HepG2 (cell line): ENCODE measurements around the gene ADRA1B. TPM values are rescaled to one million over a fixed set of nuclear protein-coding genes. Genes with fewer than 3 reads are reported as not detected.

Experiments used
- ATAC-seq: fragments of 200-7000 bp; cut with Tn5 transposase; 3 replicates; pipeline ENCODE4 v1.9.1; 2020; ENCODE audit warnings: mild to moderate bottlenecking, moderate library complexity
- BruUV-seq: library from RNA; stranded (reverse); fragments of 400-500 nt; replicated peaks from 2 replicates; lab custom pipeline; 2021; lab: Mats Ljungman, UMichigan
- CTCF ChIA-PET: fragments of 300-600 bp; formaldehyde crosslinking; extraction: SDS; loops from one replicate; lab custom pipeline; 2021; ENCODE audit warnings: low total read pairs, inconsistent platforms, low intra/inter-chr PET ratio; lab: Yijun Ruan, JAX
- POLR2A ChIA-PET: fragments of 350-600 bp; sonication (Branson Sonifier 250); formaldehyde crosslinking; loops from one replicate; lab custom pipeline; 2020; ENCODE audit warnings: antibody characterized with exemption, inconsistent platforms; lab: Yijun Ruan, JAX
- DNase-seq: peaks from one replicate; pipeline ENCODE4 v3.0.0-alpha.2; 2015; ENCODE audit warnings: low spot score
- FAIRE-seq: peaks from 3 replicates; lab custom pipeline; 2011; peaks lifted over from hg19 to GRCh38; lab: Jason Lieb, UNC
- H2AFZ ChIP-seq: one replicate; pipeline ENCODE4 v1.6.1; 2011; ENCODE audit warnings: low read length, inconsistent platforms
- H3K27ac ChIP-seq: fragments of 300-600 bp; 3 replicates; pipeline ENCODE4 v1.8.0; 2011; ENCODE audit warnings: mixed run types, mild to moderate bottlenecking, mixed read lengths, low read length, inconsistent platforms; ENCODE audit not compliant: insufficient read depth; ENCODE audit errors: extremely low read length
- H3K27me3 ChIP-seq, 2 experiments: fragments of 200-600 bp in 1 of 2; 2 replicates in 1 of 2; 3 replicates in 1 of 2; pipeline versions ENCODE4 v1.6.0 to v1.8.0; 2011; ENCODE audit warnings: low read length in 2 of 2, mild to moderate bottlenecking in 2 of 2, moderate library complexity in 2 of 2, inconsistent platforms in 1 of 2; ENCODE audit not compliant: insufficient read depth in 2 of 2, control insufficient read depth in 1 of 2
- H3K36me3 ChIP-seq, 2 experiments: fragments of 200-600 bp in 1 of 2; replicated peaks in 1 of 2; 2 replicates in 1 of 2; 3 replicates in 1 of 2; pipeline versions ENCODE4 v1.5.1 to v1.8.0; 2011; ENCODE audit warnings: low read length in 2 of 2, inconsistent platforms in 1 of 2; ENCODE audit not compliant: insufficient read depth in 2 of 2, control insufficient read depth in 1 of 2
- H3K4me1 ChIP-seq: 2 replicates; pipeline ENCODE4 v1.5.1; 2012; ENCODE audit warnings: low read length, inconsistent platforms; ENCODE audit not compliant: insufficient read depth
- H3K4me2 ChIP-seq: 2 replicates; pipeline ENCODE4 v1.6.0; 2011; ENCODE audit warnings: low read depth, low read length, inconsistent platforms
- H3K4me3 ChIP-seq, 3 experiments: fragments of 200-600 bp in 1 of 3; sonication (generic), shearing (Covaris generic) in 1 of 3; replicated peaks in 1 of 3; 2 replicates each; pipeline ENCODE4 v1.5.1; 2011 to 2016; ENCODE audit warnings: low read length in 3 of 3, inconsistent platforms in 2 of 3, low read depth in 2 of 3, mild to moderate bottlenecking in 2 of 3, control low read depth in 1 of 3, mixed read lengths in 1 of 3; ENCODE audit not compliant: insufficient read depth in 1 of 3
- H3K79me2 ChIP-seq: one replicate; pipeline ENCODE4 v1.6.1; 2011; ENCODE audit warnings: low read length, inconsistent platforms; ENCODE audit not compliant: insufficient read depth
- H3K9ac ChIP-seq: 2 replicates; pipeline ENCODE4 v1.6.0; 2011; ENCODE audit warnings: mild to moderate bottlenecking, low read depth, low read length, inconsistent platforms; ENCODE audit not compliant: insufficient read depth
- H3K9me3 ChIP-seq: 2 replicates; pipeline ENCODE4 v1.5.1; 2012; ENCODE audit warnings: mild to moderate bottlenecking, low read length
- H4K20me1 ChIP-seq: 2 replicates; pipeline ENCODE4 v1.6.0; 2011; ENCODE audit warnings: inconsistent platforms, mild to moderate bottlenecking, low read length, moderate library complexity; ENCODE audit not compliant: insufficient read depth
- NR1H2 ChIP-seq: sonication (generic); formaldehyde crosslinking; IDR thresholded peaks from 2 replicates; pipeline ENCODE4 v1.8.1; 2022; ENCODE audit warnings: low read depth, missing genetic modification reagents, borderline replicate concordance
- NR2F1 ChIP-seq, 2 experiments: fragments of 450-650 bp in 1 of 2; formaldehyde crosslinking in 1 of 2; IDR thresholded peaks; 2 replicates each; pipeline versions ENCODE4 v1.5.0 to v1.6.1; 2016 to 2020; ENCODE audit warnings: mild to moderate bottlenecking in 1 of 2, missing compliant biosample characterization in 1 of 2, missing genetic modification reagents in 1 of 2, moderate library complexity in 1 of 2
- TCF7 ChIP-seq: sonication (generic); IDR thresholded peaks from 2 replicates; pipeline ENCODE4 v1.6.1; 2016; ENCODE audit warnings: antibody characterized with exemption, low read depth
- XRCC5 ChIP-seq: fragments of 200-400 bp; formaldehyde crosslinking; optimal IDR thresholded peaks from 2 replicates; pipeline ENCODE3; 2017; ENCODE audit warnings: mild to moderate bottlenecking, low read length
- ZNF543 ChIP-seq: sonication (generic); formaldehyde crosslinking; IDR thresholded peaks from 2 replicates; pipeline ENCODE4 v1.4.0; 2020; ENCODE audit warnings: mild to moderate bottlenecking, missing genetic modification reagents
- ZNF616 ChIP-seq: sonication (generic); formaldehyde crosslinking; IDR thresholded peaks from 2 replicates; pipeline ENCODE4 v1.5.0; 2020; ENCODE audit warnings: low read depth, mild to moderate bottlenecking, missing genetic modification reagents
- WGBS: methylation state at CpG from one replicate; pipeline ENCODE4 v1.1.6; 2017; ENCODE audit warnings: low lambda C conversion rate; 5-methylcytosine and 5-hydroxymethylcytosine counted together
- in situ Hi-C: cut with HindIII; loops from 2 replicates; pipeline ENCODE4 v1.10.0; 2017; ENCODE audit warnings: low pct_unique_long_range_greater_than_20kb; ENCODE audit not compliant: extremely low pct_ligation_motif_present
- intact Hi-C: fragments of 100-400 bp; cut with micrococcal nuclease; formaldehyde crosslinking; loops from one replicate; pipeline ENCODE4 v1.10.0; 2022; ENCODE audit not compliant: unreplicated experiment
- polyA plus RNA-seq, 8 experiments: library from polyadenylated mRNA; depleted of rRNA in 3 of 8; stranded (reverse) in 7 of 8; unstranded in 1 of 8; fragments of >200 nt; fragmentation: Illumina TruSeq in 4 of 8; extraction: Trizol in 4 of 8; gene quantifications; 2 replicates each; pipeline versions ENCODE4 v1.2.1 to v1.2.3, GENCODE V29; 2011 to 2016; ENCODE audit warnings: low read depth in 4 of 8, missing spikeins in 1 of 8, mixed read lengths in 1 of 8; ENCODE audit not compliant: insufficient read depth in 1 of 8
- total RNA-seq, 5 experiments: library from RNA; depleted of rRNA; stranded (reverse); fragments of >200 nt; fragmentation: Illumina TruSeq; extraction: Trizol; gene quantifications; 2 replicates each; pipeline ENCODE4 v1.2.3, GENCODE V29; 2016; ENCODE audit warnings: low read depth in 1 of 5
- TF ChIP-seq, protein P1 (sequence below): sonication (generic); formaldehyde crosslinking; IDR thresholded peaks from 2 replicates; pipeline ENCODE4 v1.4.0; 2020; ENCODE audit warnings: mild to moderate bottlenecking, missing genetic modification reagents
- TF ChIP-seq, protein P2 (sequence below): sonication (generic); formaldehyde crosslinking; IDR thresholded peaks from 2 replicates; pipeline ENCODE4 v1.8.1; 2022; ENCODE audit warnings: low read depth, mild to moderate bottlenecking, missing genetic modification reagents

Gene ADRA1B
- total and polyA plus RNA-seq, 2 of the 13 experiments (the other 11 are each of a cell fraction or from before 2014, with no cell fraction given): not detected

DNA sequence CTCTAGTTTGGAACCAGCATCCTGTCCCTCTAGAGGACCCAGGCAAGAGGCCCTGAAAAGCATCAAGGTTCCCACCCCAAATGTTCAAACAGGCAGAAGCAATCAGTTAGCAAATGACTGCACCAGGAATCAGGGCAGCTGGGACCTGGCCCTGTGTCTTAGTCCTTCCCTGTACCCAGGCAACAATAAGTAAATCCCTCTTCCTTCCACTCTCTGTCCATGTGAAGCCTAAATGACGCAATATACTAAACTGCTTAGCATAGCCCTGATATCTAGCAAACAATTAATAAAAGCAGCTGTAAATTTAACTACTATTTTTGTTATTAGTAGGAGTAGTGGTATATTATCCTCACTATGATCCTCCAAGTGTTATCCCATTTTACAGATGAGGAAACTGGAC is 13.2 kb upstream of the ADRA1B start:
- H3K9me3 ChIP-seq: no peaks in the 10 kb centered on the region
- WGBS: 0% methylated on average over 1 of the region's 1 CpG
- H3K79me2 ChIP-seq: no peaks in the 10 kb centered on the region
- BruUV-seq: no TSS peak
- H3K4me2 ChIP-seq: no peak overlapping the region
- in situ Hi-C loops: no loop called here
- no peak overlapping the region for H2AFZ ChIP-seq
- no peaks in the 10 kb centered on the region for H3K4me1 ChIP-seq
- peaks cover 0 to 3% of the 10 kb centered on the region in 2 experiments; a peak in 1 of 5 replicates for H3K27me3 ChIP-seq
- no peak overlapping the region for H3K9ac ChIP-seq
- FAIRE-seq (no peak), DNase-seq (no peak), ATAC-seq (no peak)
- intact Hi-C loops: no loop called here
- ChIA-PET CTCF (no interaction called here), POLR2A (no interaction called here)
- TF ChIP-seq NR1H2 (CRISPR knock-in tag): no peak
- TF ChIP-seq XRCC5: no peak
- TF ChIP-seq, protein P1, sequence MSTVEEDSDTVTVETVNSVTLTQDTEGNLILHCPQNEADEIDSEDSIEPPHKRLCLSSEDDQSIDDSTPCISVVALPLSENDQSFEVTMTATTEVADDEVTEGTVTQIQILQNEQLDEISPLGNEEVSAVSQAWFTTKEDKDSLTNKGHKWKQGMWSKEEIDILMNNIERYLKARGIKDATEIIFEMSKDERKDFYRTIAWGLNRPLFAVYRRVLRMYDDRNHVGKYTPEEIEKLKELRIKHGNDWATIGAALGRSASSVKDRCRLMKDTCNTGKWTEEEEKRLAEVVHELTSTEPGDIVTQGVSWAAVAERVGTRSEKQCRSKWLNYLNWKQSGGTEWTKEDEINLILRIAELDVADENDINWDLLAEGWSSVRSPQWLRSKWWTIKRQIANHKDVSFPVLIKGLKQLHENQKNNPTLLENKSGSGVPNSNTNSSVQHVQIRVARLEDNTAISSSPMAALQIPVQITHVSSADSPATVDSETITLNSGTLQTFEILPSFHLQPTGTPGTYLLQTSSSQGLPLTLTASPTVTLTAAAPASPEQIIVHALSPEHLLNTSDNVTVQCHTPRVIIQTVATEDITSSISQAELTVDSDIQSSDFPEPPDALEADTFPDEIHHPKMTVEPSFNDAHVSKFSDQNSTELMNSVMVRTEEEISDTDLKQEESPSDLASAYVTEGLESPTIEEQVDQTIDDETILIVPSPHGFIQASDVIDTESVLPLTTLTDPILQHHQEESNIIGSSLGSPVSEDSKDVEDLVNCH (CRISPR knock-in tag): no peak
- TF ChIP-seq TCF7: no peak
- TF ChIP-seq NR2F1 (CRISPR knock-in tag; IDR thresholded peaks at IDR 0.05): no peak
- no peak for TF ChIP-seq ZNF616 (CRISPR knock-in tag)
- TF ChIP-seq, protein P2, sequence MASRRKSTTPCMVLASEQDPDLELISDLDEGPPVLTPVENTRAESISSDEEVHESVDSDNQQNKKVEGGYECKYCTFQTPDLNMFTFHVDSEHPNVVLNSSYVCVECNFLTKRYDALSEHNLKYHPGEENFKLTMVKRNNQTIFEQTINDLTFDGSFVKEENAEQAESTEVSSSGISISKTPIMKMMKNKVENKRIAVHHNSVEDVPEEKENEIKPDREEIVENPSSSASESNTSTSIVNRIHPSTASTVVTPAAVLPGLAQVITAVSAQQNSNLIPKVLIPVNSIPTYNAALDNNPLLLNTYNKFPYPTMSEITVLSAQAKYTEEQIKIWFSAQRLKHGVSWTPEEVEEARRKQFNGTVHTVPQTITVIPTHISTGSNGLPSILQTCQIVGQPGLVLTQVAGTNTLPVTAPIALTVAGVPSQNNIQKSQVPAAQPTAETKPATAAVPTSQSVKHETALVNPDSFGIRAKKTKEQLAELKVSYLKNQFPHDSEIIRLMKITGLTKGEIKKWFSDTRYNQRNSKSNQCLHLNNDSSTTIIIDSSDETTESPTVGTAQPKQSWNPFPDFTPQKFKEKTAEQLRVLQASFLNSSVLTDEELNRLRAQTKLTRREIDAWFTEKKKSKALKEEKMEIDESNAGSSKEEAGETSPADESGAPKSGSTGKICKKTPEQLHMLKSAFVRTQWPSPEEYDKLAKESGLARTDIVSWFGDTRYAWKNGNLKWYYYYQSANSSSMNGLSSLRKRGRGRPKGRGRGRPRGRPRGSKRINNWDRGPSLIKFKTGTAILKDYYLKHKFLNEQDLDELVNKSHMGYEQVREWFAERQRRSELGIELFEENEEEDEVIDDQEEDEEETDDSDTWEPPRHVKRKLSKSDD (CRISPR knock-in tag): no peak
- TF ChIP-seq ZNF543 (CRISPR knock-in tag): no peak
- no peaks in the 10 kb centered on the region for H3K36me3 ChIP-seq
- no peaks in the 10 kb centered on the region for H4K20me1 ChIP-seq
- H3K27ac ChIP-seq: no peak overlapping the region
- H3K4me3 ChIP-seq: no peak overlapping the region
